ENCODE measurements around the gene OR4F15. TPM values are rescaled to one million over a fixed set of nuclear protein-coding genes. Genes with fewer than 3 reads are reported as not detected.

OR4F15 gene
- total and polyA plus RNA-seq, 2 of the 8 experiments (the other 6 are each of a cell fraction or from before 2014, with no cell fraction given) = not detected

GRCh38 chr15:101810456-101810855, 1.5 kb upstream of the OR4F15 start:
- no peak overlapping the region for H2BK5ac ChIP-seq (ENCODE audit: low read depth, low read length)
- H2AK5ac ChIP-seq (ENCODE audit: low read depth, low read length) = no peak overlapping the region
- H4K20me1 ChIP-seq (replicated peaks in 1 of 2; ENCODE audit: control insufficient read depth in 1 of 2, insufficient read depth in 2 of 2, low read length in 2 of 2) = no peaks in the 10 kb centered on the region
- H3K23me2 ChIP-seq (ENCODE audit: low read depth, low read length) = no peaks in the 10 kb centered on the region
- no peak overlapping the region for H4K5ac ChIP-seq (ENCODE audit: insufficient read length, low read depth, low read length)
- no peak overlapping the region for H2AFZ ChIP-seq (ENCODE audit: low read length)
- FAIRE-seq = no peak
- H4K8ac ChIP-seq (ENCODE audit: extremely low read depth, insufficient read depth, low read length) = no peak overlapping the region
- no peak overlapping the region for H3K4me3 ChIP-seq (ENCODE audit: extremely low read depth in 1 of 4, insufficient read depth in 2 of 4, low read depth in 3 of 4, low read length in 4 of 4)
- H4K91ac ChIP-seq (replicated peaks; ENCODE audit: insufficient read length, low read length) = no peak overlapping the region
- H3K4me1 ChIP-seq (replicated peaks in 1 of 4; ENCODE audit: control insufficient read depth in 3 of 4, insufficient read depth in 4 of 4, low read length in 3 of 4) = no peaks in the 10 kb centered on the region
- no peak overlapping the region for H3K4ac ChIP-seq (replicated peaks; ENCODE audit: insufficient read length, low read depth, low read length)
- H3K79me1 ChIP-seq (ENCODE audit: low read depth, low read length) = no peaks in the 10 kb centered on the region
- H3K23ac ChIP-seq (ENCODE audit: insufficient read length) = no peak overlapping the region
- H3K36me3 ChIP-seq (ENCODE audit: control insufficient read depth in 2 of 4, insufficient read depth in 4 of 4, low read length in 3 of 4) = no peaks in the 10 kb centered on the region
- H3K9me3 ChIP-seq (ENCODE audit: insufficient read depth in 2 of 2, low read depth in 1 of 2, low read length in 1 of 2) = peaks cover 5 to 13% of the 10 kb centered on the region in 2 experiments; a peak in 2 of 4 replicates
- ChIA-PET CTCF (ENCODE audit: partially characterized antibody) (no interaction called here), POLR2A (ENCODE audit: partially characterized antibody) (no interaction called here)
- H2BK120ac ChIP-seq (replicated peaks; ENCODE audit: low read depth, low read length) = no peak overlapping the region
- no peaks in the 10 kb centered on the region for H3K79me2 ChIP-seq (ENCODE audit: control insufficient read depth in 1 of 2, insufficient read depth in 2 of 2, low read length in 2 of 2)
- no peak overlapping the region for H3K14ac ChIP-seq (ENCODE audit: insufficient read length)
- 75% methylated on average over 1 of the region's 1 CpG; no CpG with 5 or more reads in 1 of the 2 experiments for WGBS, 2 experiments (ENCODE audit: extremely low coverage in 1 of 2, insufficient coverage in 1 of 2, insufficient read length in 1 of 2, insufficient replicate concordance in 2 of 2, low coverage in 1 of 2, low lambda C conversion rate in 2 of 2, missing lambda C conversion rate in 1 of 2)
- H2BK12ac ChIP-seq (ENCODE audit: low read depth, low read length) = no peak overlapping the region
- DNase-seq (ENCODE audit: low read depth in 1 of 2, low spot score in 2 of 2) = no peak
- H3K4me2 ChIP-seq (ENCODE audit: insufficient read depth in 1 of 2, low read depth in 2 of 2, low read length in 2 of 2) = no peak overlapping the region
- H3K9ac ChIP-seq (replicated peaks in 1 of 4; ENCODE audit: extremely low read depth in 1 of 4, low read depth in 3 of 4, low read length in 3 of 4) = no peak overlapping the region
- H3K18ac ChIP-seq (ENCODE audit: extremely low read depth, low read length) = no peak overlapping the region
- H3K27me3 ChIP-seq (replicated peaks in 1 of 4; ENCODE audit: control insufficient read depth in 3 of 4, extremely low read depth in 1 of 4, insufficient read depth in 3 of 4, low read length in 3 of 4) = no peaks in the 10 kb centered on the region
- no peak overlapping the region for H3K56ac ChIP-seq (replicated peaks; ENCODE audit: insufficient read length, low read depth, low read length)
- no peak overlapping the region for H2BK15ac ChIP-seq (ENCODE audit: low read length)
- no peak overlapping the region for H2BK20ac ChIP-seq (ENCODE audit: low read length)
- H3K27ac ChIP-seq (ENCODE audit: low read depth, low read length) = no peak overlapping the region
- TF ChIP-seq ATF2 (IDR thresholded peaks at IDR 0.05; ENCODE audit: low read length) (no peak), PHF8 (conservative IDR thresholded peaks at IDR 0.05; ENCODE audit: low read depth, low read length) (no peak), SIRT6 (IDR thresholded peaks at IDR 0.05; ENCODE audit: low read length) (no peak), POLR2A (IDR thresholded peaks at IDR 0.05; ENCODE audit: control extremely low read depth in 1 of 2, low read depth in 2 of 2, low read length in 2 of 2) (no peak), GTF2F1 (IDR thresholded peaks at IDR 0.05; ENCODE audit: borderline replicate concordance, low read depth, low read length) (no peak), EP300 (IDR thresholded peaks at IDR 0.05; ENCODE audit: borderline replicate concordance in 1 of 2, low read depth in 2 of 2, low read length in 2 of 2) (no peak), SIN3A (conservative IDR thresholded peaks at IDR 0.05 in 1 of 2, IDR thresholded peaks at IDR 0.05 in 1 of 2; ENCODE audit: low read depth in 1 of 2, low read length in 2 of 2) (no peak), RXRA (IDR thresholded peaks at IDR 0.05; ENCODE audit: insufficient read depth, low read depth, low read length) (no peak), POU5F1 (IDR thresholded peaks at IDR 0.05; ENCODE audit: low read depth, low read length) (no peak), BCL11A (IDR thresholded peaks at IDR 0.05; ENCODE audit: low read depth in 2 of 2, low read length in 2 of 2) (no peak), JUND (IDR thresholded peaks at IDR 0.05; ENCODE audit: low read length) (no peak), BRCA1 (IDR thresholded peaks at IDR 0.05; ENCODE audit: low read depth, low read length) (no peak), ZNF274 (IDR thresholded peaks at IDR 0.05; ENCODE audit: borderline replicate concordance, extremely low read depth, low read length) (no peak)
